OCI-LY7 (cell line): Measurements from ENCODE around the gene HSPB7. TPM values are rescaled to one million over a fixed set of nuclear protein-coding genes. Genes with fewer than 3 reads are reported as not detected.
A peak's percentile ranks its signal among the peaks of the same experiment; 100 is the strongest.

ENCODE experiments used
- BruUV-seq: library from RNA; stranded (reverse); fragments of 400-500 nt; replicated peaks from 2 replicates; lab custom pipeline; 2021; lab: Mats Ljungman, UMichigan
- CTCF ChIA-PET: fragments of 300-600 bp; sonication (Branson Sonifier 250); formaldehyde crosslinking; loops from one replicate; lab custom pipeline; 2022; ENCODE audit warnings: antibody characterized with exemption; ENCODE audit not compliant: unreplicated experiment; lab: Charles Lee
- POLR2A ChIA-PET: fragments of 300-600 bp; sonication (Branson Sonifier 250); formaldehyde crosslinking; loops from one replicate; lab custom pipeline; 2022; ENCODE audit warnings: antibody characterized with exemption; lab: Charles Lee
- DNase-seq: peaks from one replicate; pipeline ENCODE4 v3.0.0-alpha.2; 2015; ENCODE audit warnings: low spot score
- H2AFZ ChIP-seq: fragments of 200-600 bp; sonication (generic), shearing (Covaris generic); 2 replicates; pipeline ENCODE4 v1.6.1; 2014; ENCODE audit warnings: mild to moderate bottlenecking, antibody characterized with exemption, low read length, moderate library complexity
- H3K27ac ChIP-seq: fragments of 200-600 bp; sonication (generic); 2 replicates; pipeline ENCODE4 v1.5.1; 2014; ENCODE audit warnings: mixed run types, low read depth, mild to moderate bottlenecking, moderate library complexity, low read length, inconsistent platforms; ENCODE audit not compliant: poor library complexity, severe bottlenecking
- H3K36me3 ChIP-seq: fragments of 200-600 bp; sonication (generic); 2 replicates; pipeline ENCODE4 v1.6.1; 2014; ENCODE audit warnings: mild to moderate bottlenecking, antibody characterized with exemption, low read length, moderate library complexity, mixed read lengths; ENCODE audit not compliant: insufficient read depth
- H3K4me1 ChIP-seq: fragments of 200-600 bp; sonication (generic); 2 replicates; pipeline ENCODE4 v1.5.1; 2014; ENCODE audit warnings: mild to moderate bottlenecking, low read length; ENCODE audit not compliant: insufficient read depth, poor library complexity, severe bottlenecking
- H3K4me2 ChIP-seq: fragments of 200-600 bp; sonication (generic); 2 replicates; pipeline ENCODE4 v1.6.1; 2014; ENCODE audit warnings: mild to moderate bottlenecking, low read length
- H3K4me3 ChIP-seq: fragments of 200-600 bp; sonication (generic); 2 replicates; pipeline ENCODE4 v1.5.1; 2014; ENCODE audit warnings: mild to moderate bottlenecking, low read depth, low read length; ENCODE audit not compliant: poor library complexity, severe bottlenecking
- H3K79me2 ChIP-seq: fragments of 200-600 bp; sonication (generic); 2 replicates; pipeline ENCODE4 v1.6.1; 2016; ENCODE audit warnings: low read depth, mild to moderate bottlenecking, low read length, moderate library complexity, mixed read lengths; ENCODE audit not compliant: insufficient read depth
- H3K9me2 ChIP-seq: fragments of 200-600 bp; sonication (generic); 2 replicates; pipeline ENCODE4 v1.6.1; 2016; ENCODE audit warnings: mild to moderate bottlenecking, low read length, mixed read lengths; ENCODE audit not compliant: insufficient read depth
- H3K9me3 ChIP-seq: fragments of 200-600 bp; sonication (generic); 2 replicates; pipeline ENCODE4 v1.6.1; 2014; ENCODE audit warnings: mild to moderate bottlenecking, mixed run types, low read length, mixed read lengths
- H4K20me1 ChIP-seq: fragments of 200-600 bp; sonication (generic); 2 replicates; pipeline ENCODE4 v1.6.1; 2014; ENCODE audit warnings: mild to moderate bottlenecking, antibody characterized with exemption, low read length, moderate library complexity, mixed read lengths; ENCODE audit not compliant: insufficient read depth
- EZH2phosphoT487 ChIP-seq: fragments of 200-600 bp; sonication (generic); IDR thresholded peaks from 2 replicates; pipeline ENCODE4 v1.6.1; 2018; ENCODE audit warnings: low read depth, borderline replicate concordance, mild to moderate bottlenecking, mixed run types, antibody characterized with exemption, low read length, moderate library complexity, mixed read lengths
- intact Hi-C: fragments of 100-400 bp; cut with micrococcal nuclease; formaldehyde crosslinking; loops from one replicate; pipeline ENCODE4 v1.10.0; 2022; ENCODE audit not compliant: unreplicated experiment
- total RNA-seq, 2 experiments: library from RNA; depleted of rRNA in 1 of 2; stranded (reverse); fragments of >200 nt in 1 of 2; shearing (Covaris generic) in 1 of 2; gene quantifications; 2 replicates each; pipeline ENCODE4 v1.2.3, GENCODE V29; 2014 to 2022
- TF ChIP-seq, protein P1 (sequence below): fragments of 200-600 bp; sonication (generic); conservative IDR thresholded peaks from 2 replicates; pipeline ENCODE4 v1.5.1; 2014; ENCODE audit warnings: mild to moderate bottlenecking, antibody characterized with exemption, low read length, moderate library complexity, mixed read lengths

The HSPB7 gene
- total RNA-seq, 2 experiments from 2014 or later = not detected

DNA sequence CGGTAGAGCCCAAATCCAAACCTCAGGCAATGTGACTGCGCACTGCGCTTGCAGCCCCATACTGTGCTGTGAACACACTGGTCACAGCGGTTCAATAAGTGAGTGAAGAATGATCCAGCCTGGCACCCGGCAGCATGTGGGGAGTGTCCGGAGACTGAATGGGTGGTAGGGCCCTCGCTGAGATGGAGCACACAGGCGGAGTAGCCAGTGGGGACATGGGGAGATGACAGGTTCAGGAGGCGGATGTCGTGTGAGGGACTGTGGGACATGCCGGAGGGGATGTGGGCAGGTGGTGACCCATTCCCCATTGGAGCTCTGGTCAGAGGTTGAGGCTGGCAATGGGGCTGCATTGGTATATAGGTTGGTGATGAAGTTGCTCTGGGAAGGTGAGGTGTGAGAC lies 8.2 kb downstream of the HSPB7 start:
- H3K27ac ChIP-seq = no peak overlapping the region
- H3K36me3 ChIP-seq = no peaks in the 10 kb centered on the region
- H3K4me2 ChIP-seq = no peak overlapping the region
- intact Hi-C loops = loop anchor here (1.0 to 10.0 kb wide), 4 partner anchors 23 to 207 kb away; no protein-coding TSS in a partner anchor
- no peak overlapping the region for H2AFZ ChIP-seq
- H3K79me2 ChIP-seq = no peaks in the 10 kb centered on the region
- no TSS peak for BruUV-seq
- H3K4me3 ChIP-seq = no peak overlapping the region
- no peak for DNase-seq
- TF ChIP-seq EZH2phosphoT487 = no peak
- TF ChIP-seq, protein P1, sequence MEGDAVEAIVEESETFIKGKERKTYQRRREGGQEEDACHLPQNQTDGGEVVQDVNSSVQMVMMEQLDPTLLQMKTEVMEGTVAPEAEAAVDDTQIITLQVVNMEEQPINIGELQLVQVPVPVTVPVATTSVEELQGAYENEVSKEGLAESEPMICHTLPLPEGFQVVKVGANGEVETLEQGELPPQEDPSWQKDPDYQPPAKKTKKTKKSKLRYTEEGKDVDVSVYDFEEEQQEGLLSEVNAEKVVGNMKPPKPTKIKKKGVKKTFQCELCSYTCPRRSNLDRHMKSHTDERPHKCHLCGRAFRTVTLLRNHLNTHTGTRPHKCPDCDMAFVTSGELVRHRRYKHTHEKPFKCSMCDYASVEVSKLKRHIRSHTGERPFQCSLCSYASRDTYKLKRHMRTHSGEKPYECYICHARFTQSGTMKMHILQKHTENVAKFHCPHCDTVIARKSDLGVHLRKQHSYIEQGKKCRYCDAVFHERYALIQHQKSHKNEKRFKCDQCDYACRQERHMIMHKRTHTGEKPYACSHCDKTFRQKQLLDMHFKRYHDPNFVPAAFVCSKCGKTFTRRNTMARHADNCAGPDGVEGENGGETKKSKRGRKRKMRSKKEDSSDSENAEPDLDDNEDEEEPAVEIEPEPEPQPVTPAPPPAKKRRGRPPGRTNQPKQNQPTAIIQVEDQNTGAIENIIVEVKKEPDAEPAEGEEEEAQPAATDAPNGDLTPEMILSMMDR = no peak
- no peaks in the 10 kb centered on the region for H3K9me3 ChIP-seq
- ChIA-PET CTCF (interaction anchor here (1.0 kb wide), 2 partner anchors 46 to 218 kb away, joined by 5 to 6 read pairs; no protein-coding TSS in a partner anchor), POLR2A (no interaction called here)
- H4K20me1 ChIP-seq = no peaks in the 10 kb centered on the region
- no peaks in the 10 kb centered on the region for H3K9me2 ChIP-seq
- H3K4me1 ChIP-seq = peaks cover 24% of the 10 kb centered on the region

DNA sequence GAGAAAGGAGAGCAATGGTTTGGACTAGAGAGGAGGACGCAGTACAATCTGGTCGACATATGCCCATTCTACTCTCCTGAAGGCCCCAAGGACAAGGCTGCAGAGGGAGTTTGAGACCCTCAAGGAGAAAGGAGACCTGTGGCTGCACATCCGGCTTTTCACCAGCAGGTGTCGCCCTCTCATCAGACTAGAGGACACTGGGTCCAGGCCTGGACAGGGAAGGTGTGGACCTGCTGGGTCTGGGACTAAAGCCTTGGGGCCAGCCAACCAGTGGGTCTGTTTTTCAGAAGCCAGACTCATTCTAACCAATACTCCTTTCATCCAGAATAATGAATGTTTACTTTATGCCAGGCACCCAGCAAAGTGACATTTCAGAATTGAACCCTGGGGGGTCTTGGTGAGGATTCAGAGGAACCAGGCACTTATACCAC lies 8.8 kb downstream of the HSPB7 start:
- H2AFZ ChIP-seq = no peak overlapping the region
- CTCF ChIA-PET = interaction anchor here (1.0 kb wide), 1 partner anchor 47 kb away, joined by 6 read pairs; no protein-coding TSS in a partner anchor
- POLR2A ChIA-PET = no interaction called here
- intact Hi-C loops = loop anchor here (1.0 to 10.0 kb wide), 4 partner anchors 24 to 207 kb away; no protein-coding TSS in a partner anchor
- peaks cover 19% of the 10 kb centered on the region for H3K4me1 ChIP-seq
- no TSS peak for BruUV-seq
- peak; percentile 68 for DNase-seq
- no peak overlapping the region for H3K4me3 ChIP-seq
- H3K27ac ChIP-seq = no peak overlapping the region
- H3K9me2 ChIP-seq = no peaks in the 10 kb centered on the region
- H3K36me3 ChIP-seq = no peaks in the 10 kb centered on the region
- H4K20me1 ChIP-seq = no peaks in the 10 kb centered on the region
- H3K9me3 ChIP-seq = no peaks in the 10 kb centered on the region
- H3K79me2 ChIP-seq = no peaks in the 10 kb centered on the region
- no peak overlapping the region for H3K4me2 ChIP-seq
- no peak for TF ChIP-seq EZH2phosphoT487
- TF ChIP-seq, protein P1 = peak; percentile 99

DNA sequence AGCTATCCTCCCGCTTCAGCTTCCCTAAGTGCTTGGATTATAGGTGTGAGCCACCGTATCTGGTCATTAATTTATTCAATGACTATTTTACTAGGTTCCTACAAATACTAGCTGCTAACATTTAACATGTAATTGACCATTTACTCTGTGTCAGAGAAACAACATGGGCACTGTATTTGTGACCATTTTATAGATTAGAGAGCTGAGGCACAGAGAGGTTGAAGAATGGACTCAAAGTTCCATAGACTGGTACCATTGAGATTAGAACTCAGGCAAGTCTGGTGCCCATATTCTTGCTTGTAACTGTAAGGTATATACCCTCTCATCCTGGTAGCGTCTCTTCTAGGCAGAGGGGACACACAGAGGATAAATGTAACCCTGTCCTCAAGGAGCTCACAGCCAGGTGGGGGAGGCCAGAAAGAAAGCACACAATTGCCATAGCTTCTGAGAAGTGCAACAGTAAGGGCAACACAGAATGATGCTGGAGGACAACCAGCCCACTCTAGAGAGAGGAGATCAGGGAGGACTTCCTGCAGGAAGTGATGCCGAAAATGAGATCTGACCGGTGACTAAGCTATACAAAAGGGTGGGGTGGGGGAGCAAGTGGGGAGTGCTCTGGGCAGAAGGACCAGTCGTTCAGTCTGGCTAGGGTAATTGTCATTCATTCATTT lies 10.0 kb downstream of the HSPB7 start:
- Histone ChIP-seq H2AFZ (no peak overlapping the region), H3K9me3 (no peaks in the 10 kb centered on the region), H3K4me2 (no peak overlapping the region), H4K20me1 (no peaks in the 10 kb centered on the region), H3K27ac (no peak overlapping the region), H3K9me2 (no peaks in the 10 kb centered on the region), H3K4me1 (peaks cover 13% of the 10 kb centered on the region), H3K79me2 (no peaks in the 10 kb centered on the region), H3K4me3 (no peak overlapping the region), H3K36me3 (no peaks in the 10 kb centered on the region)
- no peak for TF ChIP-seq EZH2phosphoT487
- TF ChIP-seq, protein P1 = no peak
- ChIA-PET POLR2A (interaction anchor here (0.6 kb wide), 1 partner anchor 165 kb away, joined by 5 read pairs; no protein-coding TSS in a partner anchor), CTCF (interaction anchor here (0.5 to 1.4 kb wide), 5 partner anchors 10 to 528 kb away, joined by 3 to 10 read pairs (median 4); no protein-coding TSS in a partner anchor)
- no TSS peak for BruUV-seq
- DNase-seq = no peak
- intact Hi-C loops = loop anchor here (2.0 to 10.0 kb wide), 3 partner anchors 25 to 206 kb away; no protein-coding TSS in a partner anchor
